SK-N-SH treated with all-trans-retinoic acid at 6 μM for 48 hours (cell line): ENCODE results near the gene DAB2IP.

Experiments used
- BACH2 ChIP-seq: fragments of 250-450 bp; sonication (Bioruptor Pico); IDR thresholded peaks from 2 replicates; pipeline ENCODE4 v1.9.0; 2021; ENCODE audit warnings: mild to moderate bottlenecking, borderline replicate concordance
- CREB5 ChIP-seq: fragments of 250-450 bp; sonication (Bioruptor Pico); IDR thresholded peaks from 2 replicates; pipeline ENCODE4 v1.5.1; 2020; ENCODE audit warnings: low read depth, mild to moderate bottlenecking, moderate library complexity
- ISL1 ChIP-seq: fragments of 250-450 bp; sonication (Bioruptor Pico); IDR thresholded peaks from 2 replicates; pipeline ENCODE4 v2.1.2; 2022; ENCODE audit warnings: mild to moderate bottlenecking, moderate library complexity
- OSR1 ChIP-seq: fragments of 250-450 bp; sonication (Bioruptor Pico); IDR thresholded peaks from 2 replicates; pipeline ENCODE4 v1.8.0; 2022; ENCODE audit warnings: moderate library complexity, mild to moderate bottlenecking, inconsistent platforms
- PATZ1 ChIP-seq: fragments of 250-450 bp; sonication (Bioruptor Pico); IDR thresholded peaks from 2 replicates; pipeline ENCODE4 v1.8.0; 2020; ENCODE audit warnings: mild to moderate bottlenecking, moderate library complexity, borderline replicate concordance
- RARB ChIP-seq: fragments of 250-450 bp; sonication (Bioruptor Pico); IDR thresholded peaks from 2 replicates; pipeline ENCODE4 v1.8.0; 2021; ENCODE audit warnings: mild to moderate bottlenecking, moderate library complexity
- SNAI2 ChIP-seq: fragments of 250-450 bp; sonication (Bioruptor Pico); IDR thresholded peaks from 2 replicates; pipeline ENCODE4 v1.5.0; 2020; ENCODE audit warnings: mild to moderate bottlenecking, moderate library complexity
- ZFP3 ChIP-seq: fragments of 250-450 bp; sonication (Bioruptor Pico); IDR thresholded peaks from 2 replicates; pipeline ENCODE4 v1.5.0; 2020; ENCODE audit warnings: mild to moderate bottlenecking, moderate library complexity
- ZNF70 ChIP-seq: fragments of 450-650 bp; formaldehyde crosslinking; IDR thresholded peaks from 2 replicates; pipeline ENCODE4 v1.5.0; 2020; ENCODE audit warnings: mild to moderate bottlenecking, moderate library complexity
- TF ChIP-seq, protein P1 (sequence below): fragments of 250-450 bp; sonication (Bioruptor Pico); IDR thresholded peaks from 2 replicates; pipeline ENCODE4 v1.8.0; 2021; ENCODE audit warnings: low read depth, mild to moderate bottlenecking, moderate library complexity, borderline replicate concordance
- TF ChIP-seq, protein P2 (sequence below): fragments of 250-450 bp; sonication (Bioruptor Pico); IDR thresholded peaks from 2 replicates; pipeline ENCODE4 v1.5.1; 2021; ENCODE audit warnings: mild to moderate bottlenecking, moderate library complexity
- TF ChIP-seq, protein P3 (sequence below): fragments of 250-450 bp; sonication (Bioruptor Pico); IDR thresholded peaks from 2 replicates; pipeline ENCODE4 v1.5.0; 2020; ENCODE audit warnings: mild to moderate bottlenecking, moderate library complexity

- TF ChIP-seq BACH2 (CRISPR knock-in tag) (no peak), ISL1 (CRISPR knock-in tag) (no peak), CREB5 (CRISPR knock-in tag) (no peak), ZNF70 (CRISPR knock-in tag) (no peak), PATZ1 (no peak), RARB (CRISPR knock-in tag) (no peak), SNAI2 (CRISPR knock-in tag) (no peak), ZFP3 (CRISPR knock-in tag) (no peak), OSR1 (CRISPR knock-in tag) (no peak)
- TF ChIP-seq, protein P1, sequence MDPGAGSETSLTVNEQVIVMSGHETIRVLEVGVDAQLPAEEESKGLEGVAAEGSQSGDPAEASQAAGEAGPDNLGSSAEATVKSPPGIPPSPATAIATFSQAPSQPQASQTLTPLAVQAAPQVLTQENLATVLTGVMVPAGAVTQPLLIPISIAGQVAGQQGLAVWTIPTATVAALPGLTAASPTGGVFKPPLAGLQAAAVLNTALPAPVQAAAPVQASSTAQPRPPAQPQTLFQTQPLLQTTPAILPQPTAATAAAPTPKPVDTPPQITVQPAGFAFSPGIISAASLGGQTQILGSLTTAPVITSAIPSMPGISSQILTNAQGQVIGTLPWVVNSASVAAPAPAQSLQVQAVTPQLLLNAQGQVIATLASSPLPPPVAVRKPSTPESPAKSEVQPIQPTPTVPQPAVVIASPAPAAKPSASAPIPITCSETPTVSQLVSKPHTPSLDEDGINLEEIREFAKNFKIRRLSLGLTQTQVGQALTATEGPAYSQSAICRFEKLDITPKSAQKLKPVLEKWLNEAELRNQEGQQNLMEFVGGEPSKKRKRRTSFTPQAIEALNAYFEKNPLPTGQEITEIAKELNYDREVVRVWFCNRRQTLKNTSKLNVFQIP (CRISPR knock-in tag): no peak
- TF ChIP-seq, protein P2, sequence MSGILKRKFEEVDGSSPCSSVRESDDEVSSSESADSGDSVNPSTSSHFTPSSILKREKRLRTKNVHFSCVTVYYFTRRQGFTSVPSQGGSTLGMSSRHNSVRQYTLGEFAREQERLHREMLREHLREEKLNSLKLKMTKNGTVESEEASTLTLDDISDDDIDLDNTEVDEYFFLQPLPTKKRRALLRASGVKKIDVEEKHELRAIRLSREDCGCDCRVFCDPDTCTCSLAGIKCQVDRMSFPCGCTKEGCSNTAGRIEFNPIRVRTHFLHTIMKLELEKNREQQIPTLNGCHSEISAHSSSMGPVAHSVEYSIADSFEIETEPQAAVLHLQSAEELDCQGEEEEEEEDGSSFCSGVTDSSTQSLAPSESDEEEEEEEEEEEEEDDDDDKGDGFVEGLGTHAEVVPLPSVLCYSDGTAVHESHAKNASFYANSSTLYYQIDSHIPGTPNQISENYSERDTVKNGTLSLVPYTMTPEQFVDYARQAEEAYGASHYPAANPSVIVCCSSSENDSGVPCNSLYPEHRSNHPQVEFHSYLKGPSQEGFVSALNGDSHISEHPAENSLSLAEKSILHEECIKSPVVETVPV (CRISPR knock-in tag): no peak
- TF ChIP-seq, protein P3, sequence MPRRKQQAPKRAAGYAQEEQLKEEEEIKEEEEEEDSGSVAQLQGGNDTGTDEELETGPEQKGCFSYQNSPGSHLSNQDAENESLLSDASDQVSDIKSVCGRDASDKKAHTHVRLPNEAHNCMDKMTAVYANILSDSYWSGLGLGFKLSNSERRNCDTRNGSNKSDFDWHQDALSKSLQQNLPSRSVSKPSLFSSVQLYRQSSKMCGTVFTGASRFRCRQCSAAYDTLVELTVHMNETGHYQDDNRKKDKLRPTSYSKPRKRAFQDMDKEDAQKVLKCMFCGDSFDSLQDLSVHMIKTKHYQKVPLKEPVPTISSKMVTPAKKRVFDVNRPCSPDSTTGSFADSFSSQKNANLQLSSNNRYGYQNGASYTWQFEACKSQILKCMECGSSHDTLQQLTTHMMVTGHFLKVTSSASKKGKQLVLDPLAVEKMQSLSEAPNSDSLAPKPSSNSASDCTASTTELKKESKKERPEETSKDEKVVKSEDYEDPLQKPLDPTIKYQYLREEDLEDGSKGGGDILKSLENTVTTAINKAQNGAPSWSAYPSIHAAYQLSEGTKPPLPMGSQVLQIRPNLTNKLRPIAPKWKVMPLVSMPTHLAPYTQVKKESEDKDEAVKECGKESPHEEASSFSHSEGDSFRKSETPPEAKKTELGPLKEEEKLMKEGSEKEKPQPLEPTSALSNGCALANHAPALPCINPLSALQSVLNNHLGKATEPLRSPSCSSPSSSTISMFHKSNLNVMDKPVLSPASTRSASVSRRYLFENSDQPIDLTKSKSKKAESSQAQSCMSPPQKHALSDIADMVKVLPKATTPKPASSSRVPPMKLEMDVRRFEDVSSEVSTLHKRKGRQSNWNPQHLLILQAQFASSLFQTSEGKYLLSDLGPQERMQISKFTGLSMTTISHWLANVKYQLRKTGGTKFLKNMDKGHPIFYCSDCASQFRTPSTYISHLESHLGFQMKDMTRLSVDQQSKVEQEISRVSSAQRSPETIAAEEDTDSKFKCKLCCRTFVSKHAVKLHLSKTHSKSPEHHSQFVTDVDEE: no peak
These were observed 4.4 kb upstream of the DAB2IP start for GRCh38 chr9:121646992-121647391.
